Posterior cingulate gyrus (tissue), 11 donors: ENCODE results near the gene F13A1.
A peak's percentile ranks its signal among the peaks of the same experiment; 100 is the strongest.

Experiments
- DNase-seq, 10 donors: peaks; one replicate each; pipeline versions ENCODE4 v3.0.0 to v3.0.0-alpha.2; 2020 to 2021; ENCODE audit warnings: mixed read lengths in 3 of 10
- intact Hi-C: fragments of 100-400 bp; cut with DNase I; formaldehyde crosslinking; loops from one replicate; pipeline ENCODE4 v1.15.1; 2023

The F13A1 gene

DNA sequence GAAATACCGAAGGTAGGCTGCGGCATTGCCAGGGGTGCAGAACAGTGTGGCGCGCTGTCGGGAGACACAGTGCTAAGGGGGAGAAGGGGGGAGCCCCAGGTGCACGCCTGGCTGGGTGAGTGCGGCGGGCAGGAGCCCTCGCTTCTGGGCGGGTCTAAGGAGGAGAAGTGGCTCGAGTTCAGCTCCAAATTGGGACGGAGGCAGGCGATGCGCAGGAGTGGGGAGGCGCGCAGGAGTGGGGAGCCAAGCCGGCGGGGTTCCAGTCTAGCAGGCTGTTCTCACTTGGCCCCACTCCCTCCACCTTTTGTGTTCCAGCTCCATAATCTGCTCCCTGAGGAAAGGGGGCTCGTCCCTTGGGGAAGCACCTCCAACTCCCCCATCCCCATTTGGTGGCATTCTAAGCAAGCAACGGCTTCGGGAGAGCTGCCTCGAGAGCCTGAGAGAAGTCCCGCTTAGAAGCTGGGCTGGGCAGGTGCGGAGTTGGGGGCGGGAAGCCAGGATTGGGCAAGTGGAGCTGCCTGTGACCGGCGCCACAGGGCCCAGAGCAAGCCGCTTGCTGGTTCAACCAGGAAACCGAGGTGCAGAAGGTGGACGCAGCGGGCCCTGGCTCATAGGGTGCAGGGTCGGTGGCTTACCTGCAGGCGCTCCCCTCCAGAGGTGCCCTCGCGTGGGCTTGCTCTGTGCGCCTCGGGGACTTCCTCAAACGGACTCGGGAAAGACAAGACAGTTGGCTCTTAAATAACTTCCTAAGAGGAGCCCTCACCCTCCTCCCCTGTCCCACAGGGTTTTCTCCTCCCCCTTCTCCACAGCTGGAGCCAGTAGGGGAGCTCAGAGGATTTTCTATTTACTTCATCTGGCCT is at the start of gene F13A1:
F13A1 (minus strand) TSS at position 711 of the 860 bp plus-strand sequence. CDS start 1,998 bp downstream, outside the sequence.
- intact Hi-C loops = loop anchor here (5.0 kb wide), 1 partner anchor 263 kb away; no protein-coding TSS in a partner anchor

DNA sequence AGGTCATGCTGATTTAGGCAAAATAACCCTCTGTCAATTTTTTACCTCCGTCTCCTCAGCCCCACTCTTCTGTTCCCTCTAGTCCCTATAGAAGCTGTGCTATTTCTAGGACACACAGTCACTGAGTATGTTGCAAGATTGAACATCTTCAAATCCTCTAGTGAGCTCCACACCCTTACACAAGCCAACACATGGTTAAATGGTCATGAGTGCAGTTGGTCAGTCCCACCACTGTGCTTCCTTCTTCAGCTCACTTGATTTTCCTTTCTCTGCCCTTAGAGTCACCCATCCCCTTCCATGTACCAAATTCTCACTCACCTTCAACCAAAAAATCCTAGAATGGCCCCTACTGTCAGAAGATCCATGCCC is 48.2 kb upstream of the F13A1 start:
- intact Hi-C loops = no loop called here
- no peak for DNase-seq

More for the DNA sequence above, at the start of gene F13A1:
- DNase-seq = peak in 7 of 10 donors; percentile 29 to 89 (median 34)

DNA sequence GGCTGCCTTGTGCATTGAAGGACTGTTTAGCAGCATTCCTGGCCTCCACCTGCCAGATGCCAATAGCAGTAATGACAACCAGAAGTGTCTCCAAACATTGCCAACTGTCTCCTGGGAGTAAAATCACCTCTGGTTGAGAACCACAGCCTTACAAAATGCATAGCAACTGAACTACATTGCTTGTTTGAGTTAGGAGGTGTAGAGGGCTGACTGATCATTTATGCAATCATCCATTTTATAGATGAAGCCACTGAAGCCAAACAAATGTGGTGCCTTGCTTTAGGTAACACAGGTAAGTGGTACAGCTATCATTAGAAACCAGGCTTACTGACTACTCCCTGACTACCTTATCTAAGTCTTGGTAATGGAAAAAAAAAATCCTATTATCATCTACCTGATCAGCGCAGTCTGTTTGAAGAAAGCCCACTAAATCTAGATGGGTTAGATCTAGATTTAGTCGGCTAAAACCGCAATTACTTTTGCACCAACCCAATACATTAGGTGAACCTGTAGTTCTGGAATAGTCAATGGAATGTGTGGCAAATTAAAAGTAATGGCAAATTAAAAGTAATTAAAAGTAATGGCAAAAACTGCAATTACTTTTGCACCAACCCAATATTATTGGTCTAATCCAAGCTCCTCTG is 47.7 kb upstream of the F13A1 start:
- no peak for DNase-seq
- intact Hi-C loops = no loop called here

DNA sequence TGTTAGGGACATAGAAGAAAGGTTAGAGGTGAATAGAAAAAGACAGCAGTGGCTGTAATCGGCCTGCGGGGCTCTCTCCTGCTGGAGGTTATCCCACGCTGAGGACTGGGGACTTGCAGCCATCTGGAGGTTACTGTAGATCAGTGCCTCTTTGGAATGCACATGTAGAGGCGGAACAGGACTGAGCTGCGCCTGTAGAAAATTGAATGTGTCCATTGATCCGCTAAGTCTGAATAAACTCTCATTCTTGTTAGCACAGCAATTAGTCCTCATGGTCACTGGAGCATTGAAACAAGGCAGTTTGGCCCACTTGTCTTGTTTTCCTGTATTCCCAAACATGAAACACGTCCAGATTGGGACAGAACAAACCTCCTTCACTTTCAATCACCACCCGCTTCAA is 46.3 kb upstream of the F13A1 start:
- intact Hi-C loops = no loop called here
- DNase-seq = no peak

DNA sequence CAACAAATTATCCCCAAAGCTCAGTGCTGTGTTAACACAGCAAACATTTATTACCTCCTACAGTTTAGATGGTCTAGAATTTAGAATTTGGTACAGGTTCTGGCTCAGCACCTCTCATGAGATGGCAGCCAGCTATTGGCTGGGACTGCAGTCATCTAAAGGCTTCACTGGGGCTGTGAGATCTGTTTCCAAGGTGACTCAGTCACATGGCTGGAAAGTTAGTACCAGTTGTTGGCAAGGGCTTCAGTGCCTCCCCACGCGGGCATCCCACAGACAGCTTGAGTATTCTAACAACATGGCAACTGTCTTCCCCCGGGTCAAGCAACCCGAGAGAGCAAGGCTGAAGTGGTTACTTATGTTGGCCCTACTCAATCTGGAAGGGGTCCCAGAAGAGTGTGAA is 44.8 kb upstream of the F13A1 start:
- peak in 5 of 10 donors; percentile 12 to 82 (median 63) for DNase-seq
- intact Hi-C loops = no loop called here

DNA sequence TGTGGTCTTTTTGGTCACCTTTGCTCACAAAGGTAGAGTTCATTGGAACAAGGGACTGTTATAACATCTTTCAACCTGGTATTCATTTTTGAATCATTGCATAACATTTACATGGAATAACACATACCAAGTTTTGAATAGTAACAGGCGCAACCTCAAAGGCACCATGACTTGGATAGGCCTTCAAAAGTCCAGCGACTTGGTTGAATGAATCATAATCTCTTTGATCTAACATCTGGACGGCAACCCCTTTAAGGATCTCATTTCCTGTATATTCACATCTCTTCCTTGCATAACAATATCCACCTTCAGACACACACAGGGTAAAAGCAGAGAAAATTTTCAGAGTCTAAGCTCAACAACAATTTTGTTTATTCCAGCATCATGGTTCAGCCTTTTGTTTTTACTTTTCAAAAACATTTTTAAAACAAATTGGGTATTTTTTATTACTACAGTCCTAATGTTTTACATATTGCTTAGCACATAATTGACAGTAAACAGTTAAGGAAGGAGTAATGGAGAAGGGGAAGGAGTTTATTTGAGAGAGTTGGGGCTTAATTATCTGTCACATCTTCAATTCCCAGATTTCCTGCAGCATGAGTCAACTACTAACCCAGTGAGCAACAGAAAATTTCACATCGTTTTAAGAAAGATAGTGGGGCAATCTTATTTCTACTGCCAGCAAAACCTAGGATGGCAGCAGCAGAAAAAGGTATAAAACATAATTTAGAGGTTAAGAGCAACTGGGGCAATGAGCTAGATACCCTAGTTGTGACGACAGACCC is 41.8 kb upstream of the F13A1 start:
- intact Hi-C loops = no loop called here
- no peak for DNase-seq

DNA sequence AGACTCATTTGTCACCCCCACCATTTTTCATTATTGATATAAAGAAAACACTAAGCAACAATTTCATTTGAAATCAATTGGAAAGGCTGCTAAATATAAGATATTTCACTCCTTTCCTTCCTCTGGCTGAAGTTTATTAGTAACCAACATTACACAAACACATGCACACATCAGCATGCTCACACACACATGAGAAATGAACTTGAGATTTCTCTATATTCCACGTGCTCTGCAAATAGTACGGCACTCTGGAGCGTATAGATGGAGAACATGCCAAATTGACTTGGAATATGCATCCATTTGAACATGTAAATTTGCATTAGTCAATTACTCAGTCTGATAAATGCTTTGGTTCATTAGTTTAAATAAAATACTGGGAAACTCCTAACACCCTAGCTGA is 37.1 kb upstream of the F13A1 start:
- no peak for DNase-seq
- intact Hi-C loops = no loop called here

DNA sequence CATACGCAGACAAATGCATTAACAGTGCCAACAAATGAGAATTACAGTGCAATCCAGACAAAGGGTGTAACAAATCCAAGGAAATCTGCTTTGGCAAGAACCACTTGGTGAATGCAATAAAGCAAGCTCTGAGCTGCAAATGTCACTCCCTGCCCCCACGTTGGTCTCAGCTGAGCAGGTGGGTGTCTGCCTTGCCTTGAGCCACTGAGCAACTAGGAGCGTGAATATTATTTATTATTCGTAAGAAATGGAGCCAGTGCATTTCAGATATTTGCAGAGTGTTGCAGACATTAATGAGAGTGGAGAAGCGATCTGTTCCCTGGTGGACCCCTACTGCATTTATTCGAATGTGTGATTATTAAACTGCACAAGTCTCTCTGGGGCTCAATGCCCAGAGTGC is 36.6 kb upstream of the F13A1 start:
- DNase-seq = no peak
- intact Hi-C loops = no loop called here

DNA sequence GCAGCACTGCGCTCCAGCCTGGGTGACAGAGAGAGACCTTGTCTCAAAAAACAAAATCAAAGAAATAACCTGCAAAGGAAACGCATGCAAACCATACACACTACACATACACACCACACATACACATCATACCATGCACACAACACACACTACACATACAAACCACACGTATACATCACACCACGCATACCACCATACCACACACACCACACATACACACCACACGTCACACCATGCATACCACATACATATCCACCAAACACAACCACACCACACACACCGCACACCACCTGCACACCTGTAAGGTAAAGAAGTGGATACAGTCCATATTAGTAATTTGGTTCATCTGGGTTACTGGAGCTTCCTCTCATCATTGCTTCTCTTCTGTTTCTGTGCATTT is 32.3 kb upstream of the F13A1 start:
- intact Hi-C loops = no loop called here
- DNase-seq = no peak

DNA sequence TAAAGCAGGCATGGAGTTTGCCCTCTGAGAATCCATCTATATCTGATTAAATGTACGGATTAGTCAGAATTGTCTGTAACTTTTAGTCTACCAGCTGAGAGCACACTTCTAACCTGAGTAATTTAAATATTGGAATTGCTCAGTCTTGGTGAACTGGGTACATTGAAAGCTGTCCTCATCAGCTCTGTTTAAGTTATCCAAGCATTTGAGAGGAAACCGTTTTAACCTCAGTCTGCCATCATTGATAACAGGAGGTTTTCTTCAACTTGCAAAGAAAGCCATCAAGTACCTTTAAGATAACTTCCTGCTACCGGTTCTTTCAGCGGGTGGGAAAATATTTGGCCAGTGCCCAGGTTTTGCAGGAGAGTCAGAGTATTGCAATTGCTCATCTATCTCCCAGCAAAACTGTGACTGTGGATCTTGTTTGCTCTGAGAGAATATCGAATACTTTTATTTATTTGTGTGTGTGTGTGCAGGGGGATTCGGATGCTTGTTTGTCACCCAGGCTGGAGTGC is 31.1 kb upstream of the F13A1 start:
- DNase-seq = no peak
- intact Hi-C loops = no loop called here

DNA sequence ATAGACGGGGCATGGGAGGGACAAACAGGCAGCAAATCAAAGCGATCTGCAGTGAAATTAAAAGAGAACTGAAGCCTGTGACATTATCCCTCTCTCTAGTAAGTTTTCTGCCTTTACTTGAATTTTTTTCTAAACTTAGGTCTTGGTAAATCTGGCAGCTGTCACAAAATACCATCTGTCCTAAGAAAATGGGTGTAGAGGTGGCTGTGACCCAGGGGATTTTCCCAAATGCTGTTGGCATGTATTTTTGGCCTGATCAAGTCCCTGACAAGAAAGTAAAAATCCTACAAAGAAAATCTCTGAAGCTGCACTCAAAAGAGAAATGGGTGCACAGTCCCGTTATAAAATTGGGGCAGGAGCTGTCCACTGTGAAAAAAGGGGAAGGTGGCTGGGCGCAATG is 30.2 kb upstream of the F13A1 start:
- no peak for DNase-seq
- intact Hi-C loops = no loop called here

DNA sequence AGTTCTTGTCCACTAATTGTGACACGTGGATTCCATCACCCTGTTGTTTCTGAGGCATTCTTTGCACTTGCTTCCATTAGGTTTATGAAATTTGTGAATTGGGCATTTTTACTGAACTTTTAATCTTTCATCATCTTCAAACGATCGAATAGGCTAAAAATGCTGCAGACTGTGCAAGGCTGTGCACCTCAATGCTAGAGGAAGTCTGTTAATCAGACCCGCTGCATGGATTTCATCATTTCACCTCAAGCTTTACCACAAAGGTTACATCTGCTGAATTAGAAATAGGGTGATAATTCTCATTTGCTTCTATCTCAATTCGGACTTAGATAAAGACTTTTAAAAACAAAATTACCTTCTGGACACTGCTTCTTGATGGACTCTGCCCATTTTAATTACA is 27.8 kb upstream of the F13A1 start:
- no peak for DNase-seq
- intact Hi-C loops = no loop called here

DNA sequence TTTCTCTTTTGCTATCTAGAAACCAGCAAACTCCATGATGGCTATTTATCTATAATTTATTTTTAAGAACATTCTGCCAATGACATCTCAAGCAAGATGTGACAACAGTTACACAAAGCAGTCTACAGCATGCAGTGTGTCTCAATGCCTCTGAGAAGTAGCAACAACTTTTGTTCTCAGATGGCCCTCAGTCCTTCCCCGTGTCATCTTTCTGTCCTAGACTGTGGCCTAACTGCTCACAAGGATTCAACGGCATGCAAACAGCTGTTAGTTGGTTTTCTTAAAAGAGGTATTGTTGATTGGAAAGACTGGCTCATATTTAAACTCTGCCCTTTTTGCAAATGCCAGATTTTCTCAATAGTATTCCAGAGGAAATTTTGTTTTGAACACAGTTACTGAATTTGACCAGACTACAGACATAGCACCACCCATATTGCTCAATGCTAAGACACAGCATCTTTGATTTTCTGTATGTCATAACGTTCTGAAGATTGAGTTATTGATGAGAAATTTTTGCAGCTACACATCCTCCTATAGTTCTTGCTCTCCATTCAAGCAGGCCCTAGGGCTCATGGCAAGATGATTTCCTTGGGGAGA is 26.1 kb upstream of the F13A1 start:
- DNase-seq = no peak
- intact Hi-C loops = no loop called here

DNA sequence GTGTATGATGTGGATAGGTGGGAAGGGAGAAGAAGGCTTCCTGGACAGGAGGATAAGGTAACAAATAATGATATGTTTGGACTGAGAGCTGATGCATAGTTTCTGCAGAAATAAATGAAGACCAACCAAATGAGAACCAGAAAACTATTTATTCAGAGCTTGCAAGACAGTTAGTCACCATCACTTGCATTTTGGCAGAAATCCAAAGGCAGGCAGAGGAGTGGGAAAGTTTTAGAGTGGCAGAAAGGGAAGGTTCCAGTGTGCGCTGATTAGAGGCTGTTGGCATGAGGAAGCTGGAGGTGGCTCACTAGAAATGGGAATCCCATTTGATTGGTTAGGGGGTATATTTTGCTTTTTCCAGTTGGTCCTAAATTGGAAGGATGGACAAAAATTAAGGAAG is 13.0 kb upstream of the F13A1 start:
- intact Hi-C loops = no loop called here
- DNase-seq = no peak

DNA sequence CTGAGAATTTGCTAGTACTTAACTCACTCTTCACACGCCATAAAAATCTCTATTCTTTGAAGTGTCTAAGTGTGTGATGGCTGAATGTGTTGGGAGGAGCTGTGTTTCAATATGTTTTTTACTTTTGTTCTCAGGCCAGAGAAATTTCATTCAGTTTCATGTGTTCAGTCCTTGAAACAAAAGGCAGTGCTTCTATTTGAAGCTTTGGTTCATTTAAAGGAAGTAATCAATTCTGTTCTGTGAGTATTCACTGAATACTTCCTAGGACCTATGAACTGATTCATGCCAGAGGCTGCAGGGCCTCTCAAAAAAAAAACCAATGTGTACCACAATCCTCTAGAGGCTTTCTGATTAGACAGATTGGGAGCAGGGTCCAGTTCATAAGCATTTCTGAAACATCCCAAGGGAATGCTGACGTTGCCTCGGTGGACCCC is 12.4 kb upstream of the F13A1 start:
- no peak for DNase-seq
- intact Hi-C loops = no loop called here

DNA sequence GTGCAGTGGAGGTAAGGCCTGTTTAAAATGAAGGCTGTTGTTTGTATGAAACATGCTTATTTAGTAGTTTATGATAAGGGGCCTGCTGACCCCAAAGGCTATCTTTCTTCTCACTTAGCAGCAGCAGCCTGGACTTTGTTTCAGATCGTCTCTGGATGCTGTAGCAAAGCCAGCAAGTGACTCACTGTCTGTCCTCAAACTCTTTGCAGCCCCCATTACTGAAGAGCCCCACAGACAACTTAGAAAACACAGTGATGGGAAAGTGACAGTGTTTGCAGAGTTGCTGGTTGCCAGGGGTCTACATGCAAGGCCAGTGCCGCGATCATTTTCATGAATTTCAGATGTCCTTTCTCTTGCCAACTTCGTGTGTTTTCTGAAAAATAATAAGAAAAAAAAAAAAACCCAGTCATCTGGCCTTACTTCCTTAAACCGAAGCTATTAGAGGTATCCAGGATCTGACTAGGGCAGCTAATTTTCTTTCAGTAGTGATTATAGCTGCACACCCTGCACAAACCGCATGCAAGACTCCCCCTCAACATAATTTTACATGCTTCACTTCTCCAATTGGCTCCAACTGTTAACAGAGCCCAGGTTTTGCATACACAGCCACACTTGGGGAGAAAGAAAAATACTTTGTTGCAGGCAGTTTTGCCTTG is 11.6 kb upstream of the F13A1 start:
- DNase-seq = no peak
- intact Hi-C loops = no loop called here

DNA sequence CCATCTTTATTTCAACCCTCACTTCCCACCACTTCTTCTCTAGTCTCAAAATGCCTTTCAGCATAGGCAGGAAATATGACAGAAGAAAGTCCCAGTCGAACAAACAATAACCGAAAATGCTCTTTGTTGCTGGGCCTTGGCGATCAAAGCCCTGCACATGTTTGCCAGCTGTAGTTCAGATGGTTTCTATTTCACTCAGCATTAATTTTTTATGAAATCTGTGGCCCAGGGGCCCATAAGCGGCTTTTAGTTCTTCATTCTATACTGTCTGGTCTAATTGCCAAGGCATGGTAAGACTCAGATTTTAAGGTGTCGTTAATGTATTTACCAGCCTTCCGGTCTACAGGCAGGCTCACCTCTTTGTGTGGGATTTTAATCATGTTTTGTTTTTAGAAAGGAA is 10.9 kb upstream of the F13A1 start:
- intact Hi-C loops = no loop called here
- no peak for DNase-seq

DNA sequence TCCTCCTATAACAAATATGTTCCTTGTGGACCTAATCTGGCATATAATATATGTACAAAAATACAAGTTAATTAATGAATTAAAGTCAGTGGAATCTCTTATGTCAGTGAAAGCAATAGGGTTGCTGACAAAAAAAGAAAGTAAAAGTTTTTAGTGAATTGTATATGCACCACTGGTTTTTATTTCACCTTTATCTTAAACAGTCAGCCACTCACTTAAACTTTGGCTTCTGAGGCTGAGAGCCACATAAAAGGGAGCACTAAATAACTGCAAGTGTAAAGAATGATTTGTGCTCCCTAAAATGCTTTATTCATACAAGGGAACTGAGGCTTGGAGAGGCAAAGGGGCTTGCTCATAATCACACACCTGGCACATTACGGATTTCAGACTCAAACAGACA is 9.9 kb upstream of the F13A1 start:
- intact Hi-C loops = no loop called here

DNA sequence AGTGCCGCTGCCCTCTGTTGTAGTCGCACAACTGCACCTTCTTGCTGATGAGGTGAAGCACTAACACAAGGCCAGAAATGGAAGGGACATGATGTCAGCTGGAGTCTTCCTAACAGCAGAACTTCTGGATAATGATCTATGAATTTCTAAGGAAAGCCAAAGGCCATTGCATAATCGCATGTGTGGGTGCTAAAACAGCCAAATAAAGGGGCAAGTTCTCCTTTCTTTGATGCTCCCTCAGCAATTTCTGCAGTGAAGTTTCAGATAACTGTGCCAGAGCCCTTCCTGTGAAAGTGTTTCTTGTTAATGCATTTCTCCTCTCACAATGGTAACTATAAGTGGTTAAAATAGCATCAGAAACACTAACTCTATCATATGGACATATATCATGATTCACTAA is 8.0 kb upstream of the F13A1 start:
- DNase-seq = no peak
- intact Hi-C loops = no loop called here

More for the DNA sequence above, 9.9 kb upstream of the F13A1 start:
- DNase-seq = no peak

DNA sequence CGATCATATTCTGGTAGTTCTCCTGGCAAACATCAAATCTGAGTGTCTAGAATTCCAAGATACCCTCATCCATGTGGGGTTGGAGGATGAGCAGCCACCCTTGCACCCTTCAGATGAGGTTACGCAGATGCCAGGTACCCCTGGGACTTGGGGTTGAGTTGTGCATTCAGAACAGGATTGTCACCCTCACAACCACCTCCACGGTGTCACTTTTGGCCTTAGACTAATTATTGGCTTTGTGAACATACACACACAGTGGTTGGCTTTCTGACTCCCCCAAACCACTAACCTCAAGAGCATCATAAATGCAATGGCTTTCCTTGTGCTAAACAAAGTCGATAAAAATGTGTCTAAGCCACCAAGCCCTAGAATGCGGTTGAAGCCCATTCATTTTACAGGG is 2.9 kb upstream of the F13A1 start:
- intact Hi-C loops = no loop called here
- no peak for DNase-seq
